ENCODE data around the gene EGFR.

The EGFR gene

GRCh38 chr7:55036950-55037736, 18.3 kb downstream of the EGFR start:
- Mint-ChIP-seq H3K4me3 (no peak overlapping the region), H3K9me3 (no peaks in the 10 kb centered on the region), H3K4me1 (ENCODE audit: low read depth) (no peaks in the 10 kb centered on the region), H3K36me3 (ENCODE audit: low read depth) (no peaks in the 10 kb centered on the region), H3K27me3 (no peaks in the 10 kb centered on the region), H3K27ac (no peak overlapping the region)
- intact Hi-C loops (cut with micrococcal nuclease) = no loop called here

GRCh38 chr7:55043691-55044370, 25.0 kb downstream of the EGFR start:
- H3K9me3 Mint-ChIP-seq = no peaks in the 10 kb centered on the region
- no peaks in the 10 kb centered on the region for H3K36me3 Mint-ChIP-seq (ENCODE audit: low read depth)
- no peaks in the 10 kb centered on the region for H3K27me3 Mint-ChIP-seq
- intact Hi-C loops (cut with micrococcal nuclease) = no loop called here
- no peak overlapping the region for H3K4me3 Mint-ChIP-seq
- no peak overlapping the region for H3K27ac Mint-ChIP-seq
- no peaks in the 10 kb centered on the region for H3K4me1 Mint-ChIP-seq (ENCODE audit: low read depth)

GRCh38 chr7:55044371-55044717, 25.5 kb downstream of the EGFR start:
- H3K9me3 Mint-ChIP-seq = no peaks in the 10 kb centered on the region

GRCh38 chr7:55044791-55045190, 26.0 kb downstream of the EGFR start:
- Mint-ChIP-seq H3K27me3 (no peaks in the 10 kb centered on the region), H3K27ac (no peak overlapping the region), H3K4me1 (ENCODE audit: low read depth) (no peaks in the 10 kb centered on the region), H3K36me3 (ENCODE audit: low read depth) (no peaks in the 10 kb centered on the region), H3K4me3 (no peak overlapping the region), H3K9me3 (no peaks in the 10 kb centered on the region)
- intact Hi-C loops (cut with micrococcal nuclease) = no loop called here

More at GRCh38 chr7:55044371-55044717, 25.5 kb downstream of the EGFR start:
- H3K27ac Mint-ChIP-seq = no peak overlapping the region
- no peaks in the 10 kb centered on the region for H3K4me1 Mint-ChIP-seq (ENCODE audit: low read depth)
- H3K4me3 Mint-ChIP-seq = no peak overlapping the region
- H3K36me3 Mint-ChIP-seq (ENCODE audit: low read depth) = no peaks in the 10 kb centered on the region
- no peaks in the 10 kb centered on the region for H3K27me3 Mint-ChIP-seq
- intact Hi-C loops (cut with micrococcal nuclease) = no loop called here

GRCh38 chr7:55046582-55047342, 27.9 kb downstream of the EGFR start:
- H3K9me3 Mint-ChIP-seq = no peaks in the 10 kb centered on the region
- H3K4me1 Mint-ChIP-seq (ENCODE audit: low read depth) = no peaks in the 10 kb centered on the region
- intact Hi-C loops (cut with micrococcal nuclease) = no loop called here
- H3K36me3 Mint-ChIP-seq (ENCODE audit: low read depth) = no peaks in the 10 kb centered on the region
- no peaks in the 10 kb centered on the region for H3K27me3 Mint-ChIP-seq
- no peak overlapping the region for H3K4me3 Mint-ChIP-seq
- H3K27ac Mint-ChIP-seq = no peak overlapping the region

- Mint-ChIP-seq H3K27me3 (no peaks in the 10 kb centered on the region), H3K4me1 (ENCODE audit: low read depth) (no peaks in the 10 kb centered on the region), H3K4me3 (no peak overlapping the region), H3K9me3 (no peaks in the 10 kb centered on the region), H3K27ac (no peak overlapping the region), H3K36me3 (ENCODE audit: low read depth) (no peaks in the 10 kb centered on the region)
- intact Hi-C loops (cut with micrococcal nuclease) = no loop called here
Observed at GRCh38 chr7:55048221-55048859, 29.5 kb downstream of the EGFR start.

- no peaks in the 10 kb centered on the region for H3K36me3 Mint-ChIP-seq (ENCODE audit: low read depth)
- no peaks in the 10 kb centered on the region for H3K4me1 Mint-ChIP-seq (ENCODE audit: low read depth)
- peaks cover 7% of the 10 kb centered on the region for H3K9me3 Mint-ChIP-seq
- H3K4me3 Mint-ChIP-seq = no peak overlapping the region
- no peaks in the 10 kb centered on the region for H3K27me3 Mint-ChIP-seq
- no peak overlapping the region for H3K27ac Mint-ChIP-seq
- intact Hi-C loops (cut with micrococcal nuclease) = no loop called here
Observed at GRCh38 chr7:55050281-55050680, 31.5 kb downstream of the EGFR start.

GRCh38 chr7:55052081-55052480, 33.3 kb downstream of the EGFR start:
- intact Hi-C loops (cut with micrococcal nuclease) = no loop called here
- Mint-ChIP-seq H3K9me3 (peaks cover 22% of the 10 kb centered on the region), H3K4me1 (ENCODE audit: low read depth) (no peaks in the 10 kb centered on the region), H3K36me3 (ENCODE audit: low read depth) (no peaks in the 10 kb centered on the region), H3K27ac (no peak overlapping the region), H3K4me3 (no peak overlapping the region), H3K27me3 (no peaks in the 10 kb centered on the region)

GRCh38 chr7:55052741-55053427, 34.1 kb downstream of the EGFR start:
- intact Hi-C loops (cut with micrococcal nuclease) = no loop called here
- Mint-ChIP-seq H3K4me1 (ENCODE audit: low read depth) (no peaks in the 10 kb centered on the region), H3K27me3 (no peaks in the 10 kb centered on the region), H3K4me3 (no peak overlapping the region), H3K27ac (no peak overlapping the region), H3K9me3 (peaks cover 22% of the 10 kb centered on the region), H3K36me3 (ENCODE audit: low read depth) (no peaks in the 10 kb centered on the region)

GRCh38 chr7:55053651-55054571, 35.1 kb downstream of the EGFR start:
- Mint-ChIP-seq H3K9me3 (peaks cover 22% of the 10 kb centered on the region), H3K4me3 (no peak overlapping the region), H3K27me3 (no peaks in the 10 kb centered on the region), H3K4me1 (ENCODE audit: low read depth) (no peaks in the 10 kb centered on the region), H3K36me3 (ENCODE audit: low read depth) (no peaks in the 10 kb centered on the region), H3K27ac (no peak overlapping the region)
- intact Hi-C loops (cut with micrococcal nuclease) = no loop called here

- Mint-ChIP-seq H3K4me1 (ENCODE audit: low read depth) (no peaks in the 10 kb centered on the region), H3K9me3 (peaks cover 22% of the 10 kb centered on the region), H3K27me3 (no peaks in the 10 kb centered on the region), H3K27ac (no peak overlapping the region), H3K4me3 (no peak overlapping the region), H3K36me3 (ENCODE audit: low read depth) (no peaks in the 10 kb centered on the region)
- intact Hi-C loops (cut with micrococcal nuclease) = no loop called here
Observed at GRCh38 chr7:55054758-55055157, 35.9 kb downstream of the EGFR start.

- intact Hi-C loops (cut with micrococcal nuclease) = no loop called here
- Mint-ChIP-seq H3K27me3 (no peaks in the 10 kb centered on the region), H3K4me3 (no peak overlapping the region), H3K27ac (no peak overlapping the region), H3K9me3 (peaks cover 22% of the 10 kb centered on the region), H3K36me3 (ENCODE audit: low read depth) (no peaks in the 10 kb centered on the region), H3K4me1 (ENCODE audit: low read depth) (no peaks in the 10 kb centered on the region)
Observed at GRCh38 chr7:55055479-55055878, 36.7 kb downstream of the EGFR start.

GRCh38 chr7:55056068-55056467, 37.3 kb downstream of the EGFR start:
- H3K9me3 Mint-ChIP-seq = peaks cover 22% of the 10 kb centered on the region
- H3K36me3 Mint-ChIP-seq (ENCODE audit: low read depth) = no peaks in the 10 kb centered on the region

More at GRCh38 chr7:55056068-55056467, 37.3 kb downstream of the EGFR start:
- no peak overlapping the region for H3K27ac Mint-ChIP-seq
- H3K27me3 Mint-ChIP-seq = no peaks in the 10 kb centered on the region
- intact Hi-C loops (cut with micrococcal nuclease) = no loop called here
- H3K4me3 Mint-ChIP-seq = no peak overlapping the region
- H3K4me1 Mint-ChIP-seq (ENCODE audit: low read depth) = no peaks in the 10 kb centered on the region

Measured in dendritic cell treated with granulocyte-macrophage colony-stimulating factor and Interleukin-4, amounts not matched to agents 40 ng/mL and 50 ng/mL, for 4 days (primary cell).